Temporal lobe (tissue), 2 donors: ENCODE data around the gene TM6SF1. TPM values are rescaled to one million over a fixed set of nuclear protein-coding genes. Genes with fewer than 3 reads are reported as not detected.

Experiments
- small RNA-seq: library from RNA; depleted of rRNA; stranded (forward); fragments of <200 nt; gene quantifications from one replicate; pipeline ENCODE3, GENCODE V24; 2014; ENCODE audit warnings: low replicate concordance
- total RNA-seq: library from RNA; depleted of rRNA; stranded (reverse); fragments of >200 nt; gene quantifications from one replicate; pipeline ENCODE4 v1.2.3, GENCODE V29; 2014

Gene TM6SF1
- total RNA-seq, 1 donor from 2014 or later: 27.3 TPM

Small RNAs within 50 kb of the gene (small RNA-seq; reads per million reads assigned to genes)
- not detected for gene MIR4515

Other genes with a start within 250 kb of the TM6SF1 start
- gene HOMER2, start 154.9 kb upstream of the TM6SF1 start, total RNA-seq: 31.2 TPM
- gene RAMAC, start 121.4 kb upstream of the TM6SF1 start, total RNA-seq: 21.9 TPM
- gene C15orf40, start 96.0 kb upstream of the TM6SF1 start, total RNA-seq: 6.1 TPM
- gene BTBD1, start 40.4 kb upstream of the TM6SF1 start, total RNA-seq: 136 TPM
- 119 TPM for gene HDGFL3, start 100.2 kb downstream of the TM6SF1 start, total RNA-seq
- under 0.01 TPM for gene BNC1, start 177.0 kb downstream of the TM6SF1 start, total RNA-seq